ENCODE measurements around the gene BANK1. TPM values are rescaled to one million over a fixed set of nuclear protein-coding genes. Genes with fewer than 3 reads are reported as not detected.

The BANK1 gene
- polyA plus RNA-seq, 1 experiment = 0.40 TPM

- CTCF ChIA-PET = interaction anchor here (0.9 kb wide), 1 partner anchor 15 kb away, joined by 3 read pairs; no protein-coding TSS in a partner anchor
- TF ChIP-seq CTCF (IDR thresholded peaks at IDR 0.05; ENCODE audit: insufficient read depth, low read depth, low read length) = no peak
- POLR2A ChIA-PET = no interaction called here
Observed at GRCh38 chr4:101853691-101854090, 63.2 kb downstream of the BANK1 start.

GRCh38 chr4:101855239-101855638 lies 64.7 kb downstream of the BANK1 start:
- ChIA-PET POLR2A (no interaction called here), CTCF (interaction anchor here (1.4 kb wide), 1 partner anchor 219 kb away, joined by 3 read pairs; no protein-coding TSS in a partner anchor)
- TF ChIP-seq CTCF (IDR thresholded peaks at IDR 0.05; ENCODE audit: insufficient read depth, low read depth, low read length) = no peak

More at GRCh38 chr4:101853691-101854090, 63.2 kb downstream of the BANK1 start:
- H3K36me3 ChIP-seq (ENCODE audit: control insufficient read depth, insufficient read depth, low read length) = no peaks in the 10 kb centered on the region
- no peak overlapping the region for H3K4me3 ChIP-seq (ENCODE audit: low read depth, low read length)
- no peak for DNase-seq (ENCODE audit: low read depth)
- H3K27me3 ChIP-seq (ENCODE audit: control insufficient read depth, insufficient read depth, low read length) = no peaks in the 10 kb centered on the region

GRCh38 chr4:101856149-101856548 lies 65.6 kb downstream of the BANK1 start:
- H3K36me3 ChIP-seq (ENCODE audit: control insufficient read depth, insufficient read depth, low read length) = no peaks in the 10 kb centered on the region
- POLR2A ChIA-PET = no interaction called here
- no peak for DNase-seq (ENCODE audit: low read depth)
- H3K4me3 ChIP-seq (ENCODE audit: low read depth, low read length) = no peak overlapping the region
- no peak for TF ChIP-seq CTCF (IDR thresholded peaks at IDR 0.05; ENCODE audit: insufficient read depth, low read depth, low read length)
- H3K27me3 ChIP-seq (ENCODE audit: control insufficient read depth, insufficient read depth, low read length) = no peaks in the 10 kb centered on the region
- CTCF ChIA-PET = no interaction called here

More at GRCh38 chr4:101855239-101855638, 64.7 kb downstream of the BANK1 start:
- no peak for DNase-seq (ENCODE audit: low read depth)
- Histone ChIP-seq H3K27me3 (ENCODE audit: control insufficient read depth, insufficient read depth, low read length) (no peaks in the 10 kb centered on the region), H3K4me3 (ENCODE audit: low read depth, low read length) (no peak overlapping the region), H3K36me3 (ENCODE audit: control insufficient read depth, insufficient read depth, low read length) (no peaks in the 10 kb centered on the region)

- CTCF ChIA-PET = no interaction called here
- POLR2A ChIA-PET = no interaction called here
- Histone ChIP-seq H3K36me3 (ENCODE audit: control insufficient read depth, insufficient read depth, low read length) (no peaks in the 10 kb centered on the region), H3K4me3 (ENCODE audit: low read depth, low read length) (no peak overlapping the region), H3K27me3 (ENCODE audit: control insufficient read depth, insufficient read depth, low read length) (no peaks in the 10 kb centered on the region)
- no peak for DNase-seq (ENCODE audit: low read depth)
- no peak for TF ChIP-seq CTCF (IDR thresholded peaks at IDR 0.05; ENCODE audit: insufficient read depth, low read depth, low read length)
Observed at GRCh38 chr4:101857176-101857575, 66.6 kb downstream of the BANK1 start.

- TF ChIP-seq CTCF (IDR thresholded peaks at IDR 0.05; ENCODE audit: insufficient read depth, low read depth, low read length) = no peak
- CTCF ChIA-PET = no interaction called here
- POLR2A ChIA-PET = no interaction called here
Observed at GRCh38 chr4:101858641-101859040, 68.1 kb downstream of the BANK1 start.

More at GRCh38 chr4:101858641-101859040, 68.1 kb downstream of the BANK1 start:
- H3K27me3 ChIP-seq (ENCODE audit: control insufficient read depth, insufficient read depth, low read length) = no peaks in the 10 kb centered on the region
- DNase-seq (ENCODE audit: low read depth) = no peak
- no peaks in the 10 kb centered on the region for H3K36me3 ChIP-seq (ENCODE audit: control insufficient read depth, insufficient read depth, low read length)
- no peak overlapping the region for H3K4me3 ChIP-seq (ENCODE audit: low read depth, low read length)
